RPMI8226 (cell line): ENCODE results near the gene ARHGAP5.
"Not testable (repeated sequence)": the region's sequence is repeated elsewhere in the genome, so short reads cannot be mapped to it uniquely, and the experiment has no call there.

Experiments used
- DNase-seq: peaks from one replicate; pipeline ENCODE4 v3.0.0-alpha.2; 2015

Gene ARHGAP5

GRCh38 chr14:32126899-32127730 is 50.0 kb downstream of the ARHGAP5 start:
- DNase-seq: not testable (repeated sequence)

- DNase-seq: not testable (repeated sequence)
Measured at GRCh38 chr14:32127731-32128654, 50.9 kb downstream of the ARHGAP5 start.

- no peak for DNase-seq
Measured at GRCh38 chr14:32128703-32129102, 51.6 kb downstream of the ARHGAP5 start.

DNA sequence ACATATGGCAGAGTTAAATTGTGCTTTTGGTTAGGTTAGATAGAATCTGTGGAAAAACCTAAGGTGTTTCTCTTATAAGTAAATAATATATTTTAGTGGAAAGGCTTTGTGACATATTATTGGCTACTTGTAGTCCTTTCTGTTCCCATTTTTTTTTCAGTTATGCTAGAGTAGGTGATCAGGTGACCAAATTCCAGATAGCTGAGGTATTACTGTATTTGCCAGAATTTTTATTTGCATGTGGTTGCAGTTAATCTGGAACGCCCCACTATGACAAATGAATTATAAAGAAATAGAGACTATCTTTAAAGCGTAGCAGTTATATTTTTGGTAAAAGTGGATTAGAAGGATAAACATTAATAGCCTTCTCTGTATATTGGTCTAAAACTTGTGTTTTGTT is 52.0 kb downstream of the ARHGAP5 start:
- no peak for DNase-seq

DNA sequence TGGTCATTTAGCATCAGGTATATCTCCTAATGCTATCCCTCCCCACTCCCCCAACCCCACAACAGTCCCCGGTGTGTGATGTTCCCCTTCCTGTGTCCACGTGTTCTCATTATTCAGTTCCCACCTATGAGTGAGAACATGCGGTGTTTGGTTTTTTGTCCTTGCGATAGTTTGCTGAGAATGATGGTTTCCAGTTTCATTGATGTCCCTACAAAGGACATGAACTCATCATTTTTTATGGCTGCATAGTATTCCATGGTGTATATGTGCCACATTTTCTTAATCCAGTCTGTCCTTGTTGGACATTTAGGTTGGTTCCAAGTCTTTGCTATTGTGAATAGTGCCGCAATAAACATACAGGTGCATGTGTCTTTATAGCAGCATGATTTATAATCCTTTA is 54.6 kb downstream of the ARHGAP5 start:
- DNase-seq: not testable (repeated sequence)

DNA sequence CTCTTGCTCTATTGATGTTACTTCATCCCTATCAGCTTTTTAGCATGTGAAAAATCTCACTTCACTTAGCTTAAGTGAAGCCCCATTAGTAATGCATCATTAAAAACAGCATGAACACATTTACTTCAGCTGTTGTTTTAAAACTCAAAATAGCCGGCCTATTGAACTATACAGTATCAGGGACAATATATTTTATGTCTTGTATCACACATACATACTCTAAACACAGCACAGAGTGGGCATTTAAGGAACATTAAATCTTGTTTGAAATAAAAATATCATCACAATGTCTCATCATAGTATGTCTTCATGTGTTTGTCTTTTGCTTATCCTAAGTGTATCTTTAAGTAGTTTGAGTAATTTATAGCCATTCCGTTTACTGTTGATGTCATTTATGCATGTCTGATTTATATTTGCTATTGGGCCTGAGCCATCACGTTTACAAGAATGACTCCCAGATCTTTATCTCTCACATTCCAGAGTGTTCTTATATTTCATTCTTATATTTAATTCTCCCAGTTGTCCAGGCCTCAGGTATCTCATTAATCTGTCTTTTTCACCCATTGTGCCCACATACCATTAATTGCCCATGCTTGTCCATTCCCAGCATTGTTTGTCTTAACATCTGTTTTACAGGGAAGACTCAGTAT is 57.5 kb downstream of the ARHGAP5 start:
- no peak for DNase-seq

DNA sequence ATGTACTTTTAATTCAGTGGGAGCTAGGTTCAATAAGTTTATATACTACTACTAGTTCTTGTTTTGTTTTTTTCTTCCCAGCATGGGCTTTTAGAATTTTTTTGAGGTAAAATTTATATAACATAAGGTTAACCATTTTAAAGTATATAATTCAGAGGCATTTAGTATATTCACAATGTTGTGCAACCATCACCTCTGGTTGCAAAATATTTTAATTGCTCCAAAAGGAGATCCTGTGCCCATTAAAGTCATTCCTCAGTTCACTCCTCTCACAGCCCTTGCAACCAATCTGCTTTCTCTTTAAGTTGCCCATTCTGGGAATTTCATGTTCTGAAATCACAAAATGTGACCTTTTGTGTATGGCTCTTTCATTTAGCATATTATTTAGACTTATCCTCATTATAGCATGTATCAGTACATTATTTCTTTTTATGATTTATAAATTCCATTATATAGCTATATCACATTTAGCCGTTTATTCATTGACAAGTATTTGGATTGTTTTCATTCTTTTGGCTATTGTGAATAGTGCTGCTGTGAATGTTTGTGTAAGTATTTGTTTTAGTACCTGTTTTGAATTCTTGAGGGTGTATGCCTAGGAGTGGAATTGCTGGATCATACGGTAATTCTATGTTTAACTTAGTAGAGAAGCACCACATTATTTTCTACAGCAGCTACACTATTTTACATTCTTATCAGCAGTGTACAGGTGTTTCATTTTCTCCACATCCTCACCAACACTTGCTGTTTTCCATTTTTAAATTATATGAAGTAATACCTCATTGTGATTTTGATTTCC is 59.1 kb downstream of the ARHGAP5 start:
- no peak for DNase-seq

GRCh38 chr14:32137313-32137712 is 60.2 kb downstream of the ARHGAP5 start:
- DNase-seq: no peak

GRCh38 chr14:32137892-32138291 is 60.8 kb downstream of the ARHGAP5 start:
- DNase-seq: no peak

GRCh38 chr14:32142341-32142740 is 65.2 kb downstream of the ARHGAP5 start:
- DNase-seq: no peak

DNA sequence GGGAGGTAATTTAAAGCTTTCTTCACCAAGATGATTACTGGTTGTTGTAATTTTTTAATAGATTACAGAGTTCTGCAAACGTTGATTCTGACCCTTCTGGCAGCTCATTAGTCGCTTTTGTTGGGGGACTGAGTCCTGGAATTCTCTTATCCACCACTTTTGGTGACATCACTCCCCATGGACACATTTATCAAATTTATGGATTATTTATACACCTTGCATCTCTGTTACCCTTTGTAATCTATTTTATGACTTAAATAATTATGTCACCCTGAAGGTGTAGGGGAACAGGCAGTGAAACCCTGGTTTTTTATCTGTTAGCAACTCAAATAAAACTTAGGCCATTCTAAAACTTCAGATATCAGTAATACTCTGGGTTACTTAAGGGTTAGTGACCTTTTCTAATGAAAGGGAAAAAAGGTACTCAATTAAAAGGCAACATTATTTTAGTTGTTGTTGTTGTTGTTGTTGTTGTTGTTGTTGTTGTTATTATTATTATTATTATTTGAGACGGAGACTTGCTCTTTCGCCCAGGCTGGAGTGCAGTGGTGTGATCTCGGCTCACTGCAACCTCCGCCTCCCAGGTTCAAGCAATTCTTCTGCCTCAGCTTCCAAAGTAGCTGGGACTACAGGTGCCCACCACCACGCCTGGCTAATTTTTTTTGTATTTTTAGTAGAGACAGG is 65.8 kb downstream of the ARHGAP5 start:
- no peak for DNase-seq

- DNase-seq: no peak
Measured at GRCh38 chr14:32150392-32150791, 73.3 kb downstream of the ARHGAP5 start.

GRCh38 chr14:32166029-32166428 is 88.9 kb downstream of the ARHGAP5 start:
- DNase-seq: no peak

GRCh38 chr14:32166924-32167323 is 89.8 kb downstream of the ARHGAP5 start:
- DNase-seq: no peak

DNA sequence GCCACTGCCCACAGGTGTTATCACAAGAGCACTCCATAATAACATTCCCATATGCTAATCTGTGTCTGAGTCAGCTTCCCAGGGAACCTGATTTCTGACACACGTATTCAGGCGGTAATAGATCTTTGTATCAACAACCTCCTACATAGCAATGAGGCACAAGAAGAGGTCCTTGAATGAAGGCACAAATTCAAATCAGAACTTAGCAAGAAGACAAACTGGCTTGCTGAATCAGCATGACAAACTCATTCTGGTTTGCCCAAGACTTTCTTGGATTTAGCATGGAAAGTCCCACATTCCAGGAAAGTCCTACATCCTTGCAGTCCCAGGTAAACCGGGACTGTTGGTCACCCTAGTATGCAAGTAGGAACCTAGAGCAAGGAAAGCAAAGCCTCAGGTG is 90.8 kb downstream of the ARHGAP5 start:
- DNase-seq: no peak

DNA sequence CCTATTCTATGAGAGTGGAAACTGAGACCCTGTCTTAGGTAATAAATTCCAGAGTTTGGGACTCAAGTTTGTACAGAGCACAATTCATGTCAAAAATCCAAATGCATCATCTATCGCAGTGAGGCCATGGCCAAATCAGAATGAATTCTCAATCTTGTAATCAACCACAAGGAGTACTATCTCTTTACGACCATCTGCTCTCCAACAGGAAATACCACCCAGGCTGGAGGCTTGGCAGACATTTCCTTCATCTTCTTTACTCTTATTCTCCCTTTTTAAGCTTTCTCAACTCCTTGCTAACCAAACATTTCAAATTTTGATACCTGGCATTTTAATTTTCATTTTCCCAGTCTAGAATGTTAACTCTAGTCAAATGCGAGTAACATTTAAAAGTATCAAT is 92.1 kb downstream of the ARHGAP5 start:
- DNase-seq: no peak

DNA sequence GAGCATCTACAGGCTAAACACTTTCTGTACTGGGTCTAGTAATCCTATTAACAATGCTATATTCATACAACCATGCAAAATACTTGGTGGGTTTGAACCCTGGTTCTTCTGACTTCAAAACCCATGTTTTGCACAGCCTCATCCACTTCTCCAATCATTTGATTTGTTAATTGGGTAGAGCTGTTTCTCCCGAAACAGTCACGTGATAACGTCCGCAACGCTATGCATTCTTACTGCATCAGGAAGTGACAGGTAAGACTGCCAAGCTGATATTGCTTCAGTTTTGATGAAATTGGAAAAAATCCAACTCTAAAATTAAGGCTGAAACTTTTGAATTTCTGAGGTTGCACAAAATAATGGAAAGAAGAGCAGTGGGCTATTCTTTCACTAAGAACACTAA is 94.4 kb downstream of the ARHGAP5 start:
- DNase-seq: peak; percentile 17

DNA sequence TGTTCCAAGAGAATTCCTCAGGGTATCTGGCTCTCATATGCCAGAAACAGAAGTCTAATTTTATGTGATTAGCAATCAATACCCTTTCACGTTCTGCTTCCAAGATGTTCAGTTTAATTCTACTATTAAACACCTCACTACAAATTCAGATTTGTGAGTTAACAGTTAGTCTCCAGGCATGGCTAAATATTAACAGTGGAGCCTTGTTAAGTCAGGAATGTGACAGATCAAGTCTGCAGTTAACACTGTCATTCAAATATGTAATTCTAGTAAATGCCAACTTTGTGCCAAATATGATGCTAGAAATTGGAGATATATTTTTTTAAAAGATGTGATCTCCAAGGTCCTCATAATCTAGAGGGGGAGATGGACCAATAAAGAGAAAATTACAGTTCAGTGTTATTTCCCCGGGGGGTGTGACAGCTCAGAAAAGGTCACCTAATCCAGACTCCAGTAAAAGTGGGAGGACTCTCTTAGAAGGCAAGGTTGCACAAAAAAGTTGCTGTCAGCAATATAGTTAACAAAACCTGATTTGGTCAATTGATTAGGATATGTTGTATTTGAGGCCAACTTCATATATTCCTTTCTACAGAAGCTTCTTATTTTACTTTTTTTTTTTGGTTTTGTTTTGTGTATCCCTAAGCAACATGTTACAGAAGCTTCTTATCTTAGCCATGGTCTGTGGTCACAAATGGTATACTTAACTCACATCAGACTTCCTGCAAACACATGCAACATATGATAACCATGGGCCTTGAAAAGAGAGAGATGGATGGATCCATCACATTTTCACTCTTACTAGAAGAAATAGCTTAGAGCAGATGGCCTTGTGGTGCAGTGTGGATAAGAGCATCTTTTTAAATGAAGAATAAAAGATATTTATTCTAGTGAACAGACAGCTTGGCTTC is 106.3 kb downstream of the ARHGAP5 start:
- DNase-seq: no peak

GRCh38 chr14:32185097-32185496 is 108.0 kb downstream of the ARHGAP5 start:
- DNase-seq: no peak

DNA sequence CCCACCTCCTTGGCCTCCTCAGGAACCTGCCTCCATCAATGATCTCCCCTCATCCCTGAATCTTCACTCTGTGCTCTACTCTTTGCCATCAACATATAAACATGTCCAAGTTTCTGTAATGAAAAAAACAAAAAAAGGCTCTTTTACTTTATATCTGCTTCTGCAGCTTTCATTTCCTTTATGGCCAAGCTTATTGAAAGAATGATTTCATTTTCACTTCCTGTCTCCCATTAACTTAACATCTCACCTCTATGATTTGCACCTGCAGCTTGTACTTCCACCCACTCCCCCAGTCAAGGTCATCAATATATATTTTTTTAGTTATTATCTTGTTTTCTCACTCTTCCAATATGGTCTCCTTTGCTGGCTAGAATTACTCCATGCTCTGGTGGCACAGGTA is 109.1 kb downstream of the ARHGAP5 start:
- no peak for DNase-seq

DNA sequence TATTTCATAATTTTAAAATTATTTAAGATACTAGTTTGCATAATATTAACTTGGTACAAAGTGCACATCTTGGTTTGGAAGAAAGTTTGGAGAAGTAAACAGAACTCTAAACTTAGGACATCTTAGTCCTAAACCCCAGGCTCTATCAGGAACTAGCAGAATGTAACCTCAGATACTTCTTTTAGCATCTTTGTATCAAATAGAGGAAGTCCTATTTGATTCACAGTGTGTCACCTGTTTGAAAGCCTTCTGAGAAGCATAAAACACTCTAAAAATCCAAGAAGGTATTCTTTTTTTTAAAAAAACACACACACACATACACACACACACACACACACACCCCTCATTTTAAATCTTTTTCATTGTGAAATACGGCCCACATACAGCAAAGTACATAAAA is 112.7 kb downstream of the ARHGAP5 start:
- no peak for DNase-seq
